Measurements from ENCODE around the gene EDEM3. TPM values are rescaled to one million over a fixed set of nuclear protein-coding genes. Genes with fewer than 3 reads are reported as not detected.

Gene EDEM3
- 10 to 100 TPM in 2 of 3 donors, 1 to 10 TPM in 1; 8.9 to 15.4 (median 15.1) TPM for total RNA-seq
- 34.2 TPM for total RNA-seq (2013)

DNA sequence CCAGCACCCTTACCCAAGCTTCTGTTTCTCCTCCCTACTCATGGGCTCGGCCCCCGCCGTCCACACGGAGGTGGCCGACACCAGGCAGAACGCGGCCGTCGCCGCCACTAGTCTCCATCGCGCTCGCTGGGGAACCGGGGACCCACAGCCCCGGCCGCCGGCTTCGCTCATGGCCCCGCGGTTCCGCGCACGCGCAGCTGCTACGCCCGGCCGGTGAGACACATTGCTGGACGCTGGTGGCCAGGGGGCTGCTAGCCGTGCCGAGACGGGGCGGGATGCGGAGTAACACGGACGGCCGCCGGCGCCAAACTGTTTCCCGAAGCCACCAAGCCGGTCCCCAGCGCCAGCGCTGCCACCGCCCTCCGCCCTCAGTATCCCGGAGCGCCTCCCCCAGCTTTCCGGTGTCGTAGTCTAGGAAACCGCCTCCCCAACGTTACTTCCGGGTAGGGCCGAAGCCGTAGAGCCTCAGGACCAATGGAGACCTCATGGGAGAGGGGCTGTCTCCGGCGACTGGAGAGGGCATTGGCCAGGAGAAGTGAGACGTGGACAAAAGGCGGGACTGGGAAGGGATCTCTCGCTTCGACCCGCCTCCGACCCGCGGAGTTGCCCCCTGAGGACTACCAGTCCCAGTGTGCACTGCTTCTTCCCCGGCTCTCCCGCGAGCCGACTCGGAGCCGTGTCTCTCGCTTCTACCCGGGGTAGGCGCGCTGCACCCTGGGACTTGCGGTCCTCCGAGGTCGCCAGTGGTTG lies at the start of gene EDEM3:
TSS of gene EDEM3 (minus strand) at position 383 of the 750 bp plus-strand sequence. CDS start at position 171, 212 bp downstream.
- intact Hi-C loops (cut with micrococcal nuclease): loop anchor here (1.0 to 5.0 kb wide), 3 partner anchors 218 to 563 kb away; partner anchors contain the start of genes IVNS1ABP, NIBAN1 and SWT1
- Histone ChIP-seq H3K4me1 (ENCODE audit: control insufficient read depth, insufficient read depth, low read length) (peaks cover 6% of the 10 kb centered on the region), H3K27me3 (ENCODE audit: control insufficient read depth, insufficient read depth, low read length) (no peaks in the 10 kb centered on the region), H3K27ac (ENCODE audit: low read length) (peak within 1 kb of the TSS; percentile 87), H3K36me3 (ENCODE audit: control insufficient read depth, insufficient read depth, low read length) (no peaks in the 10 kb centered on the region), H3K9me3 (ENCODE audit: control insufficient read depth, insufficient read depth, low read length) (no peaks in the 10 kb centered on the region), H3K4me3 (ENCODE audit: low read length) (peak within 1 kb of the TSS; percentile 92)
- DNase-seq (peak; percentile 93 to 99), ATAC-seq (peak; percentile 91 to 99 (median 92))
- H3K27ac Mint-ChIP-seq: peak within 1 kb of the TSS; percentile 80 to 96
- H3K36me3 Mint-ChIP-seq: no peaks in the 10 kb centered on the region
- WGBS (ENCODE audit: insufficient coverage): under 1% methylated on average over 76 of the region's 76 CpGs
- H3K4me1 Mint-ChIP-seq: peaks cover 32 to 33% of the 10 kb centered on the region in 2 donors
- TF ChIP-seq, protein P1, sequence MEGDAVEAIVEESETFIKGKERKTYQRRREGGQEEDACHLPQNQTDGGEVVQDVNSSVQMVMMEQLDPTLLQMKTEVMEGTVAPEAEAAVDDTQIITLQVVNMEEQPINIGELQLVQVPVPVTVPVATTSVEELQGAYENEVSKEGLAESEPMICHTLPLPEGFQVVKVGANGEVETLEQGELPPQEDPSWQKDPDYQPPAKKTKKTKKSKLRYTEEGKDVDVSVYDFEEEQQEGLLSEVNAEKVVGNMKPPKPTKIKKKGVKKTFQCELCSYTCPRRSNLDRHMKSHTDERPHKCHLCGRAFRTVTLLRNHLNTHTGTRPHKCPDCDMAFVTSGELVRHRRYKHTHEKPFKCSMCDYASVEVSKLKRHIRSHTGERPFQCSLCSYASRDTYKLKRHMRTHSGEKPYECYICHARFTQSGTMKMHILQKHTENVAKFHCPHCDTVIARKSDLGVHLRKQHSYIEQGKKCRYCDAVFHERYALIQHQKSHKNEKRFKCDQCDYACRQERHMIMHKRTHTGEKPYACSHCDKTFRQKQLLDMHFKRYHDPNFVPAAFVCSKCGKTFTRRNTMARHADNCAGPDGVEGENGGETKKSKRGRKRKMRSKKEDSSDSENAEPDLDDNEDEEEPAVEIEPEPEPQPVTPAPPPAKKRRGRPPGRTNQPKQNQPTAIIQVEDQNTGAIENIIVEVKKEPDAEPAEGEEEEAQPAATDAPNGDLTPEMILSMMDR (IDR thresholded peaks at IDR 0.05): no peak
- H3K27me3 Mint-ChIP-seq (ENCODE audit: low read depth in 2 of 2): peaks cover 0 to 20% of the 10 kb centered on the region in 2 donors
- no peaks in the 10 kb centered on the region for H3K9me3 Mint-ChIP-seq
- H3K4me3 Mint-ChIP-seq: peak within 1 kb of the TSS; percentile 96

GRCh38 chr1:184804220-184804619 lies 49.6 kb upstream of the EDEM3 start:
- no peaks in the 10 kb centered on the region for H3K27me3 Mint-ChIP-seq (ENCODE audit: low read depth in 2 of 2)
- Histone ChIP-seq H3K27me3 (ENCODE audit: control insufficient read depth, insufficient read depth, low read length) (no peaks in the 10 kb centered on the region), H3K4me3 (ENCODE audit: low read length) (no peak overlapping the region), H3K36me3 (ENCODE audit: control insufficient read depth, insufficient read depth, low read length) (peaks cover 25% of the 10 kb centered on the region), H3K4me1 (ENCODE audit: control insufficient read depth, insufficient read depth, low read length) (peaks cover 7% of the 10 kb centered on the region), H3K27ac (ENCODE audit: low read length) (no peak overlapping the region), H3K9me3 (ENCODE audit: control insufficient read depth, insufficient read depth, low read length) (no peaks in the 10 kb centered on the region)
- 100% methylated on average over 3 of the region's 3 CpGs for WGBS (ENCODE audit: insufficient coverage)
- H3K27ac Mint-ChIP-seq: no peak overlapping the region
- no peaks in the 10 kb centered on the region for H3K9me3 Mint-ChIP-seq
- peaks cover 6% of the 10 kb centered on the region in 2 donors for H3K4me1 Mint-ChIP-seq
- H3K36me3 Mint-ChIP-seq: no peaks in the 10 kb centered on the region
- intact Hi-C loops (cut with micrococcal nuclease): no loop called here
- TF ChIP-seq, protein P1 (IDR thresholded peaks at IDR 0.05): no peak
- no peak overlapping the region for H3K4me3 Mint-ChIP-seq
- ATAC-seq: no peak
- no peak for DNase-seq

- Mint-ChIP-seq H3K27ac (no peak overlapping the region), H3K36me3 (no peaks in the 10 kb centered on the region), H3K4me3 (no peak overlapping the region), H3K9me3 (no peaks in the 10 kb centered on the region), H3K4me1 (peaks cover 6% of the 10 kb centered on the region in 2 donors), H3K27me3 (ENCODE audit: low read depth in 2 of 2) (no peaks in the 10 kb centered on the region)
- Histone ChIP-seq H3K27ac (ENCODE audit: low read length) (no peak overlapping the region), H3K4me3 (ENCODE audit: low read length) (no peak overlapping the region), H3K4me1 (ENCODE audit: control insufficient read depth, insufficient read depth, low read length) (peaks cover 7% of the 10 kb centered on the region), H3K27me3 (ENCODE audit: control insufficient read depth, insufficient read depth, low read length) (no peaks in the 10 kb centered on the region), H3K9me3 (ENCODE audit: control insufficient read depth, insufficient read depth, low read length) (no peaks in the 10 kb centered on the region), H3K36me3 (ENCODE audit: control insufficient read depth, insufficient read depth, low read length) (peaks cover 25% of the 10 kb centered on the region)
- ATAC-seq (no peak), DNase-seq (no peak)
- intact Hi-C loops (cut with micrococcal nuclease): no loop called here
- TF ChIP-seq, protein P1 (IDR thresholded peaks at IDR 0.05): no peak
- 86% methylated on average over 1 of the region's 1 CpG for WGBS (ENCODE audit: insufficient coverage)
Measured at GRCh38 chr1:184803180-184803492, 48.5 kb upstream of the EDEM3 start.

Measured in natural killer cell (primary cell).